Activated CD8-positive, alpha-beta memory T cell treated with anti-CD3 and anti-CD28 coated beads, Interleukin-2, amount 50 U/mL, for 24 hours (primary cell): Measurements from ENCODE around the gene BCAR3.
A peak's percentile ranks its signal among the peaks of the same experiment; 100 is the strongest.

Experiments
- DNase-seq: peaks from one replicate; pipeline ENCODE4 v3.0.0-alpha.2; 2020; ENCODE audit errors: extremely low read depth

BCAR3 gene

DNA sequence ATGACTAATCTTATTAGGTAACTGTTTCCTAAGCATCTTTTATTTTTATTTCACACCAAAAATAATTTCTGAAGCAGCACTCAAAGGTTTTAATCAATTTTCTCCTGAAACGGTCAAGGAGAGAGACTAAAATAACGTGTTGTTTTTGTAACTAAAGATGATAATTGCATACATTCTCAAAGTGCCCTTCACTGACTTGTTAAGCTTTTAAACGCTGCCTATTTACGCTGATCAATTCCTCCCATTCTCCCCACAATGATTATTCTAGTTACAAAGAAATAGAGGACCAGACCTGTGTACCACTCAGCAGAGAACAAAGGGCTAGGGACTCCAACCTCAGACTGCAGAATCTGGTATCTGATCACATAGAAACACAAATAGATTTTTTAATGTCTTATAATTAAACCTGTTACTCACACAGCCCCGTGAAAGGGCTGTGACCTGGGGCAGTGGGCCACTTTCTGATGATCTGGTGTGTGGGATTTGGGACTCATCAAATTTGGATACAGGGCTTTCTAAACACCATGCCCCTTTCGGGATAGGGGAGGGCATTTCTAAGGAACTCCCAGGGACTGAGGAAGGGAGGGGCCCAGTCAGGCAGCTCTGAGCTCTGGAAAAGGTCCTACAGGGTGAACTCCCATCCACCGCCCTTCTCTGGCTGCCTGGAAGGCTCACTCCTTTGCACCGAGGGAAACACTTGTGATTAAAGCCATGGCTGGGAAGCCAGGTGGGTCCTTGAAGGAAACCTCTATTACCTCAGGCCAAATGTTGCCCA is 65.2 kb downstream of the BCAR3 start:
- no peak for DNase-seq

DNA sequence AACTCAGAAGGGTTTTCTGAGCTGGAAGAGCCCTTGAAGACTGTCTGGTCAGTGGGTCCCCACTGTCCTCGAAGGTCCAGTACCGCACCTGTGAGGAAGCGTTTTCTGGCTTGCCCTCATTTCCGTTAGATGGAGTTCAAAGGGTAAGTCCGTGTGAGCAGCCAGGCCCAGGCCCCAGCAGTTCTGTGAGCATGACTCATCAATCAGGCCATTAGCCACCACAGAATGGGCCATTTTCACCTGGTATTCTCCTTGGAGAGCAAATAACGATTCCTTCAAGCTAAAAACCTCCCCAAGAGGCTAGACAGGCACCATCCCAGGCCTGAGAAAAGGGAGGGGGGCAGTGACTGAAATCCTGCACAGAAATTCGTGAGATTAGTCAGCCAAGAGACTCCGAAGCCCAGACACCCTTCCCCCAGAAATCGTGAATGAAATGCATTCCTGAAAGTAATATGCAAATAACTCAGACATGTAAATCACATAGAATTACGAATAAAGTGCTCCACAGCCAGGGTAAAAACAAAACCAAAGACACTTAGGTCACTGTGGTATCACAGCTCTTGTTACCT is 66.0 kb downstream of the BCAR3 start:
- no peak for DNase-seq

DNA sequence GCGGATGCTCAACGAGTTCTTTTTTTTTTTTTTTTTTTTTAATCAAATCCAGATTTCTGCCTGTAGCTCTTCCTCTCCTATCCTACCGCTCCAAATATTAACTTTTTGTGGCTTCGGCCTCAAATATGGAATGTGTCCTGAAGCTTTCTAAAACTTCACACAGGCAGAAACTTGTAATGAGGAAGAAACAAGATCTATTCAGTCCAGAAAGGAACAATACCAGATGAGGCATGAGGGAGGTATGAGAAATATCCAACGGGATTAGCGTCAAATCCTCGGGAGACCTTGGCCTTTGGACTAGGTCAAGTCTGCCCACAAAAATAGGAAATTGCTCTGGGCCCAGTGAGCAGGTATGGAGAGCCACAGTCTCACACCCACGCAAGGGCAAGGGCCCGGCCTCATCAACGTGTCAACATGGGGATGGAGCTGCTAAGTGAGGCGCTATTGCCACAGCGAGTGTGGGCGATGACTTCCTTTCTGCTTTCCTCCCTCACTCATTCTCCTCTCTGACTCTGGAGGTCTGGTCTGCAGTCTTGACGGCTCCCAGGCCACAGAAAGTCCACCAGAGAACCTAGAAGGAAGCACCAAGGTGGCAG is 66.6 kb downstream of the BCAR3 start:
- no peak for DNase-seq

GRCh38 chr1:93614541-93614940 is 67.1 kb downstream of the BCAR3 start:
- no peak for DNase-seq

DNA sequence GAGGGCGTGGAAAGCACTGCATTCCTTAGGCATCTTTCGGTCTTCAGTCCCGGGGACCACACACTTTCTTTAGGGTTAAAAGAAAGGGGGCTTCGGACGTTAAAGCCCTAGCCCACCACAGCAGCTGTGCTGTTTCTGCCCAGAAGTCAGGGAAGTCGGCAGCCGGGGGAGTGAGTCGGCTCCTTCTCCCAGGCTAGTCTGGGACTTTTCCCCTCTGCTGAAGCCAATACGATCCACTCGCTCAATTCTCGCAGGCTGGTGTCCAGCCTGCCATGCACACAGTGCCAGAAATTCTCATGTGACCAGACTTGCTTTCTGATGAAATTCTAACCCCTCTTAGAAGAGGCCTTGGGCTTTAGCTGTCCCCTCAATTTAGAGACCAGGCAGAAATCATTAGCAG is 67.7 kb downstream of the BCAR3 start:
- DNase-seq, result no peak

GRCh38 chr1:93612510-93612909 is 69.1 kb downstream of the BCAR3 start:
- no peak for DNase-seq

DNA sequence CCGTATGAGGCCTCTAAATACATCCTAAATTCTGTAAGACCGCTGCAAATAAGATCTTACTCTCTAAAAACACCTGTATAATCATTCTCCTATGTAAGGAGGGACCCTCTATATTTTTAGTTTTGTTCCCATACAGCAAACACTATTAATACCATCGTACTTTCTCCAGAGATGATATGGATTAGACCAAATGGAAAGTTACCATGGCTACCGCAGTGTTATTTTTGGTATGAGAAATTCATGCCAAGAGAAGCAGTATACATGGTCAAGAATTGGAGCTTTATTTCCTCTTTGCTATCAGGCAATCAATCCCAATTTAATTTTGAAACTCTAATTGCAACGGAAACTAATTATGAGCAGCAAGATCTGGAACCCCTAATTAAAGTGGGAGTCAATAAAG is 70.0 kb downstream of the BCAR3 start:
- DNase-seq, result no peak

GRCh38 chr1:93609536-93609935 is 72.1 kb downstream of the BCAR3 start:
- DNase-seq, result no peak

DNA sequence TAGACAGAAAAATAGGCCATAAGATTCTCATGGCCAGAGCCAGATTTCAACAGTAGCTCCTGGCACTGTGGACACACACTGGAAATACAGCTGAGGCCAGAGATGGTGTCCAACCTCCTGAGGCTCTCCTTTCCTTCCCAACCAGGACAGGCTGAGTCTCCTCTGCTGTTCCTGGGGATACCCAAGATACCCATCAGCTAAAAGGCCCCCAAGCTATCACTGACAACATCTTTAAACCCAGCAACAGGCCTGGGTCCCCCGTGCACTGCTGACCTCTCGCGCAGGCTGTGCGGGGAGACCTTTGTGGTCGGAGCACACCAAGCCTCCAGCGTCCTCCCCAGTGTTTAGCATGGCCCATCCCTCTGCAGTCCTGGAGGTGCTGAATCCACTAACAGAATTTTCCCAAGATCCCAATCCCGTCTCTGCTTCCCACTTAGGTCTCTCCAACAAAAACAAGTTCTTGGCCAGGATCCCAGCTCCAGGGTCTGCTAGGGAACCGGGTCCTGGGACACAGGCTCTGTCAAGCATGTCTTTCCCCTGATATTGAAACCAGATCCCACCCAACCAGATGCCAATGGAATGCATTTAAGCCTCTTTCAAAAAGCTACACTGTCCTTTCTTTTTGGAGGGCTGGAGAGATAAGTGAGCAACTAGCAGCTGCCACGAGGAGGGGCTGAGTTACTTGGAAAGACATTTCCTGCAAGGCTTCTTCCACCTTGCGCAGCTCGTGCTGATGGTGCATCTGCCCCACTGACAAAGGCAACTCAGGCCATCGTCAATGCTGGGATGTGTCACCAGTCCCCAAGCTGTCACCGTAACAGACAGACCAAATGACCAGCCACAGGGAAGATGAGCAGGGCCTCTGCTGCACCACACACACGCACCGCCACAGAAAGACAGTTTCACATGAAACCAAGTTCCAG is 73.2 kb downstream of the BCAR3 start:
- no peak for DNase-seq

DNA sequence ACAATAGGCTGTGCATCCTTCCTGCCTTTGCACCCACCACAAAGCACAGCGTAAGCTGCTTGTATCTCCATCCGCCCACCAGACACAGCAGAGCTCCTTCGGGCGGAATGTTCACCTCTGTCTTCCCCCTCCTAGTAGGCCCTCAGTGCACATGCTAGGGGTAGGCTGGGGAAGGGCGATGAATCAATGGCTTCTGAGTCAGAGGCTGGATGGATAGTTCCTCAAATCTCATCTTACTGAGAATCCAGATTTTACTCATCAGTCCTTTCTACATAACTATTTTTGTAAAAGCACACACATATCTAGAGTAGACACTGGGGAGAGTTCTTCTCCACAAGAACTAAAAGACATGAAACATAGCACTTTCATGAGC is 73.8 kb downstream of the BCAR3 start:
- peak; percentile 31 for DNase-seq

GRCh38 chr1:93605812-93606512 is 75.7 kb downstream of the BCAR3 start:
- DNase-seq, result no peak

DNA sequence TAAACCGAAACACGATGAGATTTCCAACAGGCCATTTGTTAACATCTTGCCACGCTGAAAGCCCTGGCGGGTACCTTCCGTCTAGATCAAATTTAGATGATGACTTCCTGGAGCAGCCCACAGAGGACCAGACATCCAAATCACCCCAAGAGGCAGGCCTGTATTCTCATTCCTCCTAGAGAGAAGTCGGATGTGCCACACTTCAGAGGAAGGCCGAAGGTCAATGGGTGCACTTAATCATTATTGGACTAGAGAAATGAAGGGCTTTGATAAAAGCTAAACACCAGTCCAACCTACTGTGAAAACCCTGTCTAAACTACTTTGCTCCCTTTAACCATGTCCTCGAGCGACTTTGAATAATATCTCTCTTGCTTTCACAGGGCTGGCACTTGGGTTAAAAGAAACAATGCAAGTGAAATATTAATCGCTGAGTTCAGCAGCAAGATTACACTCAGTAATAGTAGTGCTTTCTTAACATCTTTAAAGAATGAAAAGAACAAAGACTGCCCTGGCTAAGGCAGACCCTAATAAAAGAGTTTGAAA is 76.5 kb downstream of the BCAR3 start:
- no peak for DNase-seq

GRCh38 chr1:93604411-93604810 is 77.2 kb downstream of the BCAR3 start:
- no peak for DNase-seq

GRCh38 chr1:93603601-93604000 is 78.0 kb downstream of the BCAR3 start:
- no peak for DNase-seq

GRCh38 chr1:93603106-93603505 is 78.5 kb downstream of the BCAR3 start:
- no peak for DNase-seq

GRCh38 chr1:93602101-93602500 is 79.5 kb downstream of the BCAR3 start:
- DNase-seq, result no peak

- no peak for DNase-seq
Measured at GRCh38 chr1:93601686-93602085, 80.0 kb downstream of the BCAR3 start.

GRCh38 chr1:93600663-93601062 is 81.0 kb downstream of the BCAR3 start:
- DNase-seq, result no peak

DNA sequence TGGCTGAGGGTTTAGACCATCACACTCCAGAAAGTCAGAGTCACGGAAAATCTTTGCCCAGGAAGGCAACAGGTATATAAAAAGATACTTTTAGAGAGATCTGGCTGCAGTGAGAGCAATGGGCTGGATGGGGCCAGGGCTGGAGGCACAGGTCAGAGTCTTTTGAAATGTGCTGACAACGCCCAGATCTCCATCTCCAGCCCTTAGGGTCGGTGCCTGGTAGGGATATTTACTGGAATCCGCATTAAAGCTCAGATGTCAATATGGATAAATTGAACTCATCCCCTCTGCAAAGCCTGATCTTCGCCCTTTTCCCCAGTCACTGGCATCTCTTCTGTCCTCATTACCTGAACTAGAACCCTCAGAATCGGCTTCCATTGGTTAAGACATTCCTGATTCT is 82.2 kb downstream of the BCAR3 start:
- no peak for DNase-seq

DNA sequence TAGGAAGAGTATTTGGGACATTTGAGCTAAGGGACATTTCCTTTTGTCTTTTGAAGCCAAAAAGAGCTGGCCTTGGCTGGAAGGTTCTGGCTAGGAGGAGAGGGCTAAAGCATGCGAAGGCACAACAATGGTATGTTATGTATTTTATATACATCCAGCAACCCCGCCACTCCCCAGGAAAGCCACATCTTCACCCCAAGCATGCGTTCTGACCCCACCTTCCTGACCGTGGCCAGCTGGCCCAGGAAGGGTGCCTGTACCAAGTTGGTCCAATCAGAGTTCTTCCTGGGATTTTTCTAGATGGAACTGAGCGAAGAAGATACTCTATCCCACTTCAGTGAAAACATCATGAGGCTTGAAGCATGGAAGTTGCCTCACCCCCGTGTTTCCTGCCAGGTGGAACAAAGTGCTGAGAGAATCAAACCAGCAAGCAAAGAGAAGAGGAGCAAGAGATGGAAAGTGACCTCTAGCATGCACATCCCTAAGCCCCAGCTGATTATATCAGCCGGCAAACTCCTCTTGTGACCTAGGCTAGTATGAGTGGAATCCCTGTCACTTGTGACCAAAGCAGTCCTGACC is 82.7 kb downstream of the BCAR3 start:
- DNase-seq, result no peak

DNA sequence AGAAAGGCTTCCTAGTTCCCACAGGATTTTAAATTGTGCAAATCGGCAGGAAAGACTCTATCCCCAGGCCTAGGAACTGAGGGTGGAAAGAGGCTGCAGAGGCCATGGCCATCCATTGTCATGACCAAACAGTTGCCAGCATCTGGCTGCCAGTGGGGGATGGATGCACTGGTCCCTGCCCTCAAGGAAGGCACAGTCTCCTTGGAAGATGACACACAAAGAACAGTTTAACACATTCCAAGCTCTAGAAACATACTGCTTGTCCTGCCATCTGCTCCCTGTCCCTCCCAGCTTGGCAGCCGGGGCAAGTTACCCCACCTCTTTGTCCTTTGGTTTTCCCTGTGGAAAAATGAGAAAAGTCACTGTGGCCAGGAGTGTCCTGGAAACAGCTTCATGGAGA is 83.2 kb downstream of the BCAR3 start:
- DNase-seq, result no peak
